Heart right ventricle (tissue), 16 donors: ENCODE measurements around the gene DHDDS. TPM values are rescaled to one million over a fixed set of nuclear protein-coding genes. Genes with fewer than 3 reads are reported as not detected.

ENCODE experiments used
- ATAC-seq, 8 donors: fragments of 200-7000 bp; cut with Tn5 transposase; one replicate each; pipeline ENCODE4 v1.9.1; 2020; ENCODE audit warnings: mild to moderate bottlenecking in 8 of 8, moderate library complexity in 8 of 8, moderate number of reproducible peaks in 1 of 8
- DNase-seq, 2 donors: peaks; one replicate each; pipeline ENCODE4 v3.0.0-alpha.2; 2020
- H3K27ac ChIP-seq, 10 donors: fragments of 200-600 bp; sonication (generic) in 2 of 10; one replicate each; pipeline versions ENCODE4 v1.5.0 to v1.8.0; 2020 to 2022; ENCODE audit warnings: mild to moderate bottlenecking in 3 of 10
- H3K27me3 ChIP-seq, 7 donors: fragments of 200-600 bp; one replicate each; pipeline ENCODE4 v1.8.0; 2021 to 2022; ENCODE audit warnings: mild to moderate bottlenecking in 2 of 7
- H3K36me3 ChIP-seq, 9 donors: fragments of 200-600 bp; sonication (generic) in 1 of 9; one replicate each; pipeline versions ENCODE4 v1.5.0 to v1.8.0; 2020 to 2022; ENCODE audit warnings: mild to moderate bottlenecking in 2 of 9
- H3K4me1 ChIP-seq, 9 donors: fragments of 200-600 bp; sonication (generic) in 1 of 9; one replicate each; pipeline versions ENCODE4 v1.5.0 to v1.8.0; 2020 to 2022; ENCODE audit warnings: mild to moderate bottlenecking in 4 of 9
- H3K4me3 ChIP-seq, 10 donors: fragments of 200-600 bp; sonication (generic) in 2 of 10; one replicate each; pipeline versions ENCODE4 v1.5.0 to v1.8.0; 2020 to 2022; ENCODE audit warnings: mild to moderate bottlenecking in 7 of 10, moderate library complexity in 2 of 10
- H3K9me3 ChIP-seq, 11 donors: fragments of 200-600 bp in 10 of 11; sonication (generic) in 2 of 11; one replicate each; pipeline versions ENCODE4 v1.5.0 to v1.8.0; 2013 to 2022; ENCODE audit warnings: mild to moderate bottlenecking in 2 of 11, control low read depth in 1 of 11, moderate library complexity in 1 of 11
- WGBS, 2 donors: extraction: QIAGEN DNeasy Blood & Tissue Kit; methylation state at CpG; one replicate each; pipeline ENCODE4 v1.1.7; 2013; ENCODE audit warnings: inconsistent platforms in 1 of 2; 5-methylcytosine and 5-hydroxymethylcytosine counted together
- intact Hi-C, 10 donors: fragments of 100-400 bp; cut with DNase I; formaldehyde crosslinking; loops; one replicate each; pipeline versions ENCODE4 v1.11.1 to v1.14.2; 2022
- polyA plus RNA-seq, 2 donors: library from polyadenylated mRNA; stranded (reverse); fragments of 200-250 nt; gene quantifications; one replicate each; pipeline ENCODE4 v1.2.3, GENCODE V29; 2013
- total RNA-seq, 10 donors: library from RNA; stranded (reverse); fragmentation: NEBNext Ultra II Directional in 3 of 10; extraction: Animal tissue kit (Norgen Biotek cat#: 25700) in 3 of 10; gene quantifications; one replicate each; pipeline versions ENCODE4 v1.2.1 to v1.2.4, GENCODE V29; 2021 to 2023
- TF ChIP-seq, protein P1 (sequence below), 9 donors: fragments of 200-600 bp; sonication (generic) in 2 of 9; IDR thresholded peaks; one replicate each; pipeline versions ENCODE4 v1.5.0 to v1.8.0; 2021 to 2022; ENCODE audit warnings: antibody characterized with exemption in 9 of 9, mild to moderate bottlenecking in 5 of 9, moderate library complexity in 1 of 9
- donor health status: Arrhythmogenic right ventricular cardiomyopathy.
- donor health status: ischemic (EF 13 %, LVEDD 7.1; RV severe dilation, severe dysfunction).
- donor health status: healthy with polysubstance abuse.
- donor health status: DM: no; HTN: yes; CAD: no.
- donor health status: DM: no; HTN: no; CAD: no.
- donor health status: ischemic (EF 25% LVEDD 6.9; RV normal size, moderate dysfunction).
- donor health status: ischemic (EF 25% LVEDD 5.7; RV mildly dilated, moderate dysfunction).
- donor health status: healthy.
- donor health status: DM: yes; HTN: yes; CAD: no.
- donor health status: Ischemic cardiomyopathy.
- donor health status: ischemic (EF 35%, LVEDD 5.7; RV mildly dilated, moderate dysfunction).
- donor health status: nonischemic (EF 11% LVEDD 7.7; RV severe dilation, severe dysfunction).
- donor health status: DM: yes; HTN: yes; CAD: no.
- donor health status: PGD.
- donor health status: ischemic (EF 29% LVEDD 5.4; RV normal size, mild dysfunction).
- donor health status: nonischemic (EF 23%, LVEDD 6.1; RV moderate dilation, normal function).

DHDDS gene
- total and polyA plus RNA-seq, 12 donors = 22.1 to 45.8 (median 31.6) TPM

DNA sequence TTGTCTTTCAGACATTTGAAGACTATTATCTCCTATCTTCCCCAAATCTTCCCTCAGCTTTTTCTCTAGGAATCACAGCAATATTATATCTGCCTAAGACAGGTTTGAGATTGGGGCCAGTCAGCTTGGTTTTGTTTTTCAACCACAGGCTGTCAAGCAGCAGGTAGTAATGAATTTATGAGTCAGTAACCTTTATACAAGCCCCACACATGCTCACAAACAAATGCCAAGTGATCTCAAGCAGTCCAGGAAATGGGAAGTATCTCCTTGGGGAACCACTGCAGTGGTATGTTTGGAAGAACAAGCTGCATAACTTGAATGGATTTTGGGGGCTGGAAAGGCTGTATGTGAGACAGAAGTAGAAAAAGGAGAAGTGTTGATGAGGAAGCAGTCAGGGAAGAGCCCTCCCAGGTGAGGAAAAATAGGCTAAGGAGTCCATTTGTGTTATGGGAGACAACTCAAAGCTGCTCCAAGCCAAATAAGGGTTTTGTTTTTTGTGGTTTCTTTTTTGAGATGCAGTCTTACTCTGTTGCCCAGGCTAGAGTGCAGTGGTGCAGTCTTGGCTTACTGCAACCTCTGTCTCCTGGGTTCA is 2.1 kb downstream of the DHDDS start:
- no peak for DNase-seq
- intact Hi-C loops = no loop called here
- Histone ChIP-seq H3K4me1 (peaks cover 4 to 35% (median 22%) of the 10 kb centered on the region in 9 donors), H3K36me3 (peaks cover 0 to 59% (median 19%) of the 10 kb centered on the region in 9 donors), H3K9me3 (no peaks in the 10 kb centered on the region), H3K27me3 (no peaks in the 10 kb centered on the region), H3K27ac (no peak overlapping the region), H3K4me3 (no peak overlapping the region)
- TF ChIP-seq, protein P1, sequence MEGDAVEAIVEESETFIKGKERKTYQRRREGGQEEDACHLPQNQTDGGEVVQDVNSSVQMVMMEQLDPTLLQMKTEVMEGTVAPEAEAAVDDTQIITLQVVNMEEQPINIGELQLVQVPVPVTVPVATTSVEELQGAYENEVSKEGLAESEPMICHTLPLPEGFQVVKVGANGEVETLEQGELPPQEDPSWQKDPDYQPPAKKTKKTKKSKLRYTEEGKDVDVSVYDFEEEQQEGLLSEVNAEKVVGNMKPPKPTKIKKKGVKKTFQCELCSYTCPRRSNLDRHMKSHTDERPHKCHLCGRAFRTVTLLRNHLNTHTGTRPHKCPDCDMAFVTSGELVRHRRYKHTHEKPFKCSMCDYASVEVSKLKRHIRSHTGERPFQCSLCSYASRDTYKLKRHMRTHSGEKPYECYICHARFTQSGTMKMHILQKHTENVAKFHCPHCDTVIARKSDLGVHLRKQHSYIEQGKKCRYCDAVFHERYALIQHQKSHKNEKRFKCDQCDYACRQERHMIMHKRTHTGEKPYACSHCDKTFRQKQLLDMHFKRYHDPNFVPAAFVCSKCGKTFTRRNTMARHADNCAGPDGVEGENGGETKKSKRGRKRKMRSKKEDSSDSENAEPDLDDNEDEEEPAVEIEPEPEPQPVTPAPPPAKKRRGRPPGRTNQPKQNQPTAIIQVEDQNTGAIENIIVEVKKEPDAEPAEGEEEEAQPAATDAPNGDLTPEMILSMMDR (IDR thresholded peaks at IDR 0.05) = no peak
- ATAC-seq = no peak

GRCh38 chr1:26438041-26438440 is 5.9 kb downstream of the DHDDS start:
- intact Hi-C loops = no loop called here
- ATAC-seq (no peak), DNase-seq (no peak)
- H3K4me1 ChIP-seq = peaks cover 3 to 21% (median 12%) of the 10 kb centered on the region in 9 donors
- 97 to 98% methylated on average over 6 of the region's 6 CpGs for WGBS, 2 donors
- H3K9me3 ChIP-seq = no peaks in the 10 kb centered on the region
- H3K36me3 ChIP-seq = peaks cover 0 to 97% (median 52%) of the 10 kb centered on the region in 9 donors
- TF ChIP-seq, protein P1 (IDR thresholded peaks at IDR 0.05) = no peak
- no peak overlapping the region for H3K4me3 ChIP-seq
- H3K27me3 ChIP-seq = no peaks in the 10 kb centered on the region
- H3K27ac ChIP-seq = no peak overlapping the region

DNA sequence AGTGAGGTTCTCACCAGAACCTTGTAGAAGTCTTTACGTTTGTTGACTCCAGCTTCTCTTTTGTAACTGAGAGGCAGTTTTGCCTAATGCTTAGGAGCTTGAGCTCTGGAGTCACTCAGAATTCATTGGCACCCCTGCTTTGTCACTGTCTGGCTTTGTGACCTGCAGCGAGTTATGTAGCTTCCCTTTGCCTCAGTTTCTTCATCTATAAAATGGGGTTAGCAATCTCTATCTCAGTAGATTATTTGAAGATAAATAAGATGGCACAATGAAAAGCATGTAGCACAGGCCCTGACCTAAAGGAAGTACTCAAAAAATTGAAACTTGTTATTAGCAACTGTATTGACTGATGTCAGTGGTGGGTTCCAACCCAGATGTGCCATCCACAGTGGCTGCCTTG is 8.1 kb downstream of the DHDDS start:
- Histone ChIP-seq H3K4me3 (no peak overlapping the region), H3K27me3 (no peaks in the 10 kb centered on the region), H3K27ac (no peak overlapping the region), H3K9me3 (no peaks in the 10 kb centered on the region), H3K4me1 (no peaks in the 10 kb centered on the region), H3K36me3 (peaks cover 0 to 100% (median 63%) of the 10 kb centered on the region in 9 donors)
- DNase-seq (no peak), ATAC-seq (no peak)
- TF ChIP-seq, protein P1 (IDR thresholded peaks at IDR 0.05) = no peak
- 96 to 100% methylated on average over 2 of the region's 2 CpGs for WGBS, 2 donors
- intact Hi-C loops = no loop called here

DNA sequence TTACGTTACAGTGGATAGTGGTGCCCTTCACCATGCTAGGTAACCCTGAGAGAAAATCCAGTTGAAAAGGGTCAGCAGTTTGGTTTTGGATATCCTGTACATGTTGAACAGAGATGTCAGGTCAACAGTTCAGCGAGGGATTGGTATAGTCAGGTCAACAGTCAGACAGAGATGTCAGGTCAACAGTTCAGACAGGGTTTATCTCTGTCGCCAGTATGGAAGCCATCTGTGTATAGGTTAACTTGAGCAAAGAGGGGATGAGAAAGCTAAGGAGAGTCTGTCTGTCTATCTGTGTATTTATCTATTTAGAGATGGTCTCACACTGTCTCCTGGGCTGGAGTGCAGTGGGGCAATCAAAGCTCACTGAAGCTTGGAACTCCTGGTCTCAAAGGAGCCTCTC is 17.7 kb downstream of the DHDDS start:
- WGBS, 2 donors = 94 to 95% methylated on average over 3 of the region's 3 CpGs
- Histone ChIP-seq H3K36me3 (peaks cover 0 to 99% (median 40%) of the 10 kb centered on the region in 9 donors), H3K27me3 (no peaks in the 10 kb centered on the region), H3K9me3 (no peaks in the 10 kb centered on the region), H3K4me3 (no peak overlapping the region), H3K4me1 (no peaks in the 10 kb centered on the region), H3K27ac (no peak overlapping the region)
- intact Hi-C loops = no loop called here
- DNase-seq (no peak), ATAC-seq (no peak)
- TF ChIP-seq, protein P1 (IDR thresholded peaks at IDR 0.05) = no peak
